Bronchial epithelial cell (primary cell): ENCODE data around the gene PKP2. TPM values are rescaled to one million over a fixed set of nuclear protein-coding genes. Genes with fewer than 3 reads are reported as not detected.
A peak's percentile ranks its signal among the peaks of the same experiment; 100 is the strongest.

Experiments
- DNase-seq: peaks from one replicate; pipeline ENCODE4 v3.0.0-alpha.2; 2010; ENCODE audit warnings: low read depth
- FAIRE-seq: peaks from 2 replicates; lab custom pipeline; 2011; peaks lifted over from hg19 to GRCh38; lab: Jason Lieb, UNC
- H3K27me3 ChIP-seq: 2 replicates; pipeline ENCODE4 v1.5.1; 2011; ENCODE audit warnings: low read length; ENCODE audit not compliant: control insufficient read depth, insufficient read depth
- H3K36me3 ChIP-seq: 2 replicates; pipeline ENCODE4 v1.5.1; 2011; ENCODE audit warnings: low read length; ENCODE audit not compliant: control insufficient read depth, insufficient read depth
- H3K4me3 ChIP-seq: 2 replicates; pipeline ENCODE4 v1.5.1; 2011; ENCODE audit warnings: mild to moderate bottlenecking, low read depth, low read length, control low read depth
- CTCF ChIP-seq: IDR thresholded peaks from 2 replicates; pipeline ENCODE4 v1.5.1; 2011; ENCODE audit warnings: mild to moderate bottlenecking, moderate library complexity, low read length, control low read depth, inconsistent platforms; ENCODE audit not compliant: insufficient read depth, severe bottlenecking
- total RNA-seq: library from RNA; depleted of rRNA; stranded (reverse); fragments of >200 nt; gene quantifications from 2 replicates; pipeline ENCODE4 v1.2.1, GENCODE V29; 2014

The PKP2 gene
- total RNA-seq, 1 donor from 2014 or later, result 74.5 TPM

- FAIRE-seq, result no peak
Observed at GRCh38 chr12:32859389-32859788, 37.2 kb downstream of the PKP2 start.

GRCh38 chr12:32854716-32855115 is 41.9 kb downstream of the PKP2 start:
- no peak for FAIRE-seq
- H3K4me3 ChIP-seq, result no peak overlapping the region
- peaks cover 2% of the 10 kb centered on the region for H3K36me3 ChIP-seq
- DNase-seq, result no peak
- no peaks in the 10 kb centered on the region for H3K27me3 ChIP-seq
- no peak for TF ChIP-seq CTCF

More at GRCh38 chr12:32859389-32859788, 37.2 kb downstream of the PKP2 start:
- Histone ChIP-seq H3K36me3 (no peaks in the 10 kb centered on the region), H3K4me3 (no peak overlapping the region), H3K27me3 (no peaks in the 10 kb centered on the region)
- no peak for DNase-seq
- TF ChIP-seq CTCF, result no peak

GRCh38 chr12:32854097-32854496 is 42.5 kb downstream of the PKP2 start:
- peaks cover 2% of the 10 kb centered on the region for H3K36me3 ChIP-seq

GRCh38 chr12:32847287-32847686 is 49.3 kb downstream of the PKP2 start:
- DNase-seq (no peak), FAIRE-seq (peak; percentile 64)
- H3K4me3 ChIP-seq, result no peak overlapping the region
- peaks cover 4% of the 10 kb centered on the region for H3K36me3 ChIP-seq
- no peak for TF ChIP-seq CTCF
- no peaks in the 10 kb centered on the region for H3K27me3 ChIP-seq

More at GRCh38 chr12:32854097-32854496, 42.5 kb downstream of the PKP2 start:
- FAIRE-seq (no peak), DNase-seq (no peak)
- H3K4me3 ChIP-seq, result no peak overlapping the region
- no peaks in the 10 kb centered on the region for H3K27me3 ChIP-seq
- no peak for TF ChIP-seq CTCF

- no peak for TF ChIP-seq CTCF
- H3K4me3 ChIP-seq, result no peak overlapping the region
- H3K27me3 ChIP-seq, result no peaks in the 10 kb centered on the region
- DNase-seq (no peak), FAIRE-seq (no peak)
- H3K36me3 ChIP-seq, result peaks cover 7% of the 10 kb centered on the region
Observed at GRCh38 chr12:32846053-32846452, 50.5 kb downstream of the PKP2 start.

- no peak for TF ChIP-seq CTCF
- H3K36me3 ChIP-seq, result peaks cover 9% of the 10 kb centered on the region
- H3K4me3 ChIP-seq, result no peak overlapping the region
- no peak for FAIRE-seq
- no peaks in the 10 kb centered on the region for H3K27me3 ChIP-seq
- DNase-seq, result peak; percentile 32
Observed at GRCh38 chr12:32843528-32844095, 53.0 kb downstream of the PKP2 start.
